Measurements from ENCODE around the gene HDAC8.
"Not testable (repeated sequence)": the region's sequence is repeated elsewhere in the genome, so short reads cannot be mapped to it uniquely, and the experiment has no call there.

The HDAC8 gene

GRCh38 chrX:72532366-72532765, 40.3 kb downstream of the HDAC8 start:
- no peak for DNase-seq (ENCODE audit: low read depth)

GRCh38 chrX:72526534-72527508, 45.8 kb downstream of the HDAC8 start:
- no peak for DNase-seq (ENCODE audit: low read depth)

GRCh38 chrX:72498782-72499181, 73.9 kb downstream of the HDAC8 start:
- no peak for DNase-seq (ENCODE audit: low read depth)

- no peak for DNase-seq (ENCODE audit: low read depth)
Measured at GRCh38 chrX:72495046-72495445, 77.6 kb downstream of the HDAC8 start.

- no peak for DNase-seq (ENCODE audit: low read depth)
Measured at GRCh38 chrX:72492499-72492898, 80.1 kb downstream of the HDAC8 start.

- not testable (repeated sequence) for DNase-seq (ENCODE audit: low read depth)
Measured at GRCh38 chrX:72490221-72490620, 82.4 kb downstream of the HDAC8 start.

- DNase-seq (ENCODE audit: low read depth), result no peak
Measured at GRCh38 chrX:72487661-72488060, 85.0 kb downstream of the HDAC8 start.

GRCh38 chrX:72479324-72480274, 93.0 kb downstream of the HDAC8 start:
- DNase-seq (ENCODE audit: low read depth), result no peak

- no peak for DNase-seq (ENCODE audit: low read depth)
Measured at GRCh38 chrX:72478853-72479252, 93.8 kb downstream of the HDAC8 start.

- DNase-seq (ENCODE audit: low read depth), result no peak
Measured at GRCh38 chrX:72478351-72478750, 94.3 kb downstream of the HDAC8 start.

GRCh38 chrX:72477781-72478181, 94.9 kb downstream of the HDAC8 start:
- DNase-seq (ENCODE audit: low read depth), result no peak

GRCh38 chrX:72477376-72477775, 95.3 kb downstream of the HDAC8 start:
- no peak for DNase-seq (ENCODE audit: low read depth)

- no peak for DNase-seq (ENCODE audit: low read depth)
Measured at GRCh38 chrX:72475952-72476668, 96.5 kb downstream of the HDAC8 start.

GRCh38 chrX:72475338-72475737, 97.3 kb downstream of the HDAC8 start:
- DNase-seq (ENCODE audit: low read depth), result no peak

GRCh38 chrX:72470532-72471223, 102.0 kb downstream of the HDAC8 start:
- no peak for DNase-seq (ENCODE audit: low read depth)

- no peak for DNase-seq (ENCODE audit: low read depth)
Measured at GRCh38 chrX:72470117-72470516, 102.5 kb downstream of the HDAC8 start.

- no peak for DNase-seq (ENCODE audit: low read depth)
Measured at GRCh38 chrX:72468607-72469006, 104.0 kb downstream of the HDAC8 start.

- DNase-seq (ENCODE audit: low read depth), result no peak
Measured at GRCh38 chrX:72467135-72467534, 105.5 kb downstream of the HDAC8 start.

- no peak for DNase-seq (ENCODE audit: low read depth)
Measured at GRCh38 chrX:72466493-72466892, 106.2 kb downstream of the HDAC8 start.

- no peak for DNase-seq (ENCODE audit: low read depth)
Measured at GRCh38 chrX:72465889-72466288, 106.8 kb downstream of the HDAC8 start.

GRCh38 chrX:72461766-72462165, 110.9 kb downstream of the HDAC8 start:
- no peak for DNase-seq (ENCODE audit: low read depth)

Measured in activated T-cell treated with anti-CD3 and anti-CD28 coated beads for 24 hours (primary cell).